Measurements from ENCODE around the gene LSS.
"Not testable (repeated sequence)": the region's sequence is repeated elsewhere in the genome, so short reads cannot be mapped to it uniquely, and the experiment has no call there.

The LSS gene

DNA sequence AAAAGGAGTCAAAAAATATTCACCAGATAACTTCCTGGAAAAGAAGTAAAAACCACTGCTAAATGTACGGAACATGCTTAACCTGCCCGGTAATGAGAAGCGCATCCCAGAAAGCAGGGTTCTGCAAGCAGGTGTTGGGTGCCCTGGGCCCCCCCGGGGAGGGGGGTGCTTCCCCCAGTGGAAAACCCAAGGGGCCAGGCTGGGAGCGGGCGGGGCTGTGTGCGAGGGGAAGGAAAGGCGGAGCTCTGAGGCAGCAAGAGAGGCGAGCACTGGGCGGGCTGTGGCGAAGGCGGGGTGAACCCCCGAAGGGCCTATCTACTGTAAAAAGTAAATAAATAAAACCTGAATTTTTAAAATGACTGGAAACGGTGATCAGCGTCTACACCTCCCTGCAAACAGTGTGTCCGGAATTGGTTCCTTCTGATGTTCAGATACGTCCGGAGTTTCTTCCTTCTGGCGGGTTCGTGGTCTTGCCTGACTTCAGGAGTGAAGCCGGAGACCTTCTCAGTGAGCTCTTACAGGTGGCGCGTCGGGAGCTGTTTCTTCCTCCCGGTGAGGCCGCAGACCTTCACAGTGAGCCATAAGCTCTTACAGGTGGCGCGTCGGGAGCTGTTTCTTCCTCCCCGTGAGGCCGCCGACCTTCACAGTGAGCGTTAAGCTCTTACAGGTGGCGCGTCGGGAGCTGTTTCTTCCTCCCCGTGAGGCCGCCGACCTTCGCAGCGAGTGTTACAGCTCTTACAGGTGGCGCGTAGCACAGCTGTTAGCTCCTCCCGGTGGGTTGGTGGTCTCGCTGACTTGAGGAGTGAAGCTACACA, 86.6 kb downstream of the LSS start:
- peaks cover 5% of the 10 kb centered on the region for H3K4me1 ChIP-seq (ENCODE audit: control insufficient read depth, insufficient read depth, low read length)
- no peak overlapping the region for H3K9ac ChIP-seq (ENCODE audit: low read length)
- no peaks in the 10 kb centered on the region for H3K27me3 ChIP-seq (ENCODE audit: control insufficient read depth, insufficient read depth, low read length)
- H3K36me3 ChIP-seq (ENCODE audit: control insufficient read depth, insufficient read depth, low read length) = no peaks in the 10 kb centered on the region
- no peak overlapping the region for H3K4me3 ChIP-seq (ENCODE audit: low read length)
- H3K27ac ChIP-seq (ENCODE audit: low read depth, low read length) = no peak overlapping the region

DNA sequence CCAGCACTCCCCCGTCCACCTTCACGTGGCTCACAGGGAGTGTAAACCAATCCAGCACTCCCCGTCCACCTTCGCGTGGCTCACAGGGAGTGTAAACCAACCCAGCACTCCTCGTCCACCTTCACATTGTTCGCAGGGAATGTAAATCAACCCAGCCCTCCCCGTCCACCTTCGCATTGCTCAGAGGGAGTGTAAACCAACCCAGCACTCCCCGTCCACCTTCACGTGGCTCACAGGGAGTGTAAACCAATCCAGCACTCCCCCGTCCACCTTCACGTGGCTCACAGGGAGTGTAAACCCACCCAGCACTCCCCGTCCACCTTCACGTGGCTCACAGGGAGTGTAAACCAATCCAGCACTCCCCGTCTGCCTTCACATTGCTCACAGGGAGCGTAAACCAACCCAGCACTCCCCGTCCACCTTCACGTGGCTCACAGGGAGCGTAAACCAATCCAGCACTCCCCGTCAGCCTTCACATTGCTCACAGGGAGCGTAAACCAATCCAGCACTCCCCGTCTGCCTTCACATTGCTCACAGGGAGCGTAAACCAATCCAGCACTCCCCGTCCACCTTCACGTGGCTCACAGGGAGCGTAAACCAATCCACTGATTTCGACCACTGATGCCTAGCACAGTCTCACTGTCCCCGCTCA, 88.1 kb downstream of the LSS start:
- not testable (repeated sequence) for H3K27me3 ChIP-seq (ENCODE audit: control insufficient read depth, insufficient read depth, low read length); H3K9ac ChIP-seq (ENCODE audit: low read length); H3K36me3 ChIP-seq (ENCODE audit: control insufficient read depth, insufficient read depth, low read length); H3K4me3 ChIP-seq (ENCODE audit: low read length); H3K27ac ChIP-seq (ENCODE audit: low read depth, low read length); H3K4me1 ChIP-seq (ENCODE audit: control insufficient read depth, insufficient read depth, low read length)

DNA sequence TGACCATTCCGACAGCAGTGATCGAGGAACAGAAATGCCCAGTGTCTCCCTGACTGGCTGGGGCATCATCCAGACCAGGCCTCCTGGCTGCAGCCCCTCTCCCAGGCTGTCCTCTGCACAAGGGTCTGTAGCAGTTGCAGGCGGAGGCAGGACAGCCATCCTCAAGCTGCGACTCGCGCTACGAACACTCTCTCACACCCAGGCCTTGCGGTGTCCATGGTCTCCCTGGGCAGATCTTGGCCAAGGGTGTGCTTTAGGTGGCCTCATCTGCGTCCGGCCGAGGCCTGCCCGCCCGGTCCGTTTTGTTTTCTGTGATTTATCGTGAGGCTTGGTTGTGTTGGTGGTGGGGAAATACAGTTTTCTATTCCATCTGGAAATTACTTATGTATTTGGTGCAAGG, 88.9 kb downstream of the LSS start:
- Histone ChIP-seq H3K4me3 (ENCODE audit: low read length) (no peak overlapping the region), H3K27me3 (ENCODE audit: control insufficient read depth, insufficient read depth, low read length) (no peaks in the 10 kb centered on the region), H3K27ac (ENCODE audit: low read depth, low read length) (no peak overlapping the region), H3K9ac (ENCODE audit: low read length) (no peak overlapping the region), H3K36me3 (ENCODE audit: control insufficient read depth, insufficient read depth, low read length) (no peaks in the 10 kb centered on the region), H3K4me1 (ENCODE audit: control insufficient read depth, insufficient read depth, low read length) (peaks cover 5% of the 10 kb centered on the region)

DNA sequence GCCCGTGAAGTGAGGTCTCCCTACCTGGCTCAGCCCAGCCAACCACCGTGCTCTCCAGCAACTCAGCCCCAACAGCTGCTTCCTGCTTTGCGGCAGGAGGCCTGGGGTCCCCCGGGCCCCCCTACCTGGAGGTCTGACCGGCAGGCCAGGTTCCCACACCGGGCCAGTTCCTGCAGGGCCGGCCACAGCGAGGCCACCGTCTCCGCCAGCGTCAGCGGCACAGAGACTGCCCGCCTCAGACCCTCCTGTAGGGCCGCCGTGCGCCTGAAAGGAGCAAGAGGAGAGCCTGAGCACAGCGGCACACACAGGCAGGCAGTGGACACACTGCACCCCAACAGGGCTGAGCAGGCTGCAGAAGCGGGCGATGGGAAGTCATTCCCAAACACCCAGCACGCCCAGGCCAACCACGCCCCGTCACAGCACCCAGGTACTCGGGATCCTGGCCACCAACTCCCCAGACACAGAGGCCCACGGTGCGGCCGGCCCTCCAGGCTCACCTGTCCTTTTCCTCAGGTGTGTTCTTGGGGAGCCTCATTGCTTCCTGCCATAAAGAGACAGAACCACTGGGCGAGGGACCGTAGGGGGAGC, 90.1 kb downstream of the LSS start:
- Histone ChIP-seq H3K4me1 (ENCODE audit: control insufficient read depth, insufficient read depth, low read length) (no peaks in the 10 kb centered on the region), H3K27me3 (ENCODE audit: control insufficient read depth, insufficient read depth, low read length) (no peaks in the 10 kb centered on the region), H3K27ac (ENCODE audit: low read depth, low read length) (no peak overlapping the region), H3K36me3 (ENCODE audit: control insufficient read depth, insufficient read depth, low read length) (no peaks in the 10 kb centered on the region), H3K4me3 (ENCODE audit: low read length) (no peak overlapping the region), H3K9ac (ENCODE audit: low read length) (no peak overlapping the region)
